ENCODE measurements around the gene ADAMTS20.
"Not testable (repeated sequence)": the region's sequence is repeated elsewhere in the genome, so short reads cannot be mapped to it uniquely, and the experiment has no call there.

The ADAMTS20 gene

DNA sequence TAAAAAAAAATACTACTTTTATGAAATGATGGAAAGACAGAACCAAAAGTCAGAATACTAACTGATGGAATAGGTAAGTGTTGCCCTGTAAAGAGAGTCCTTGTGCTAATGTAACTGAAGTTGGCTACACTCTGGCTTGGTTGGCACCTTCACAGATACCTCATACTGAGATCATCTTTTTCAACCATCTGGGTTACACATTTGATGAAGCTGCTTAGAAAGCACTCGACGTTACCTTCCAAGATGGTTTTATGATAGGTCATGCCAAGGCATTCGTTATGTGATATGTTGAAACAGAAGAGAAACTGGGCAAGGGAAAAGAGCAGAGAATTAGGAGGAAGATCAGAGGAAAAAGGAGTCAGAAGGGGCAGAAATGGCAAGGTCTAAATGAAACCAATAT lies 203.8 kb downstream of the ADAMTS20 start:
- no peaks in the 10 kb centered on the region for H3K79me2 ChIP-seq (ENCODE audit: control insufficient read depth, insufficient read depth, low read length, poor library complexity)
- no peak overlapping the region for H3K14ac ChIP-seq (ENCODE audit: low read length)
- H3K4me3 ChIP-seq (ENCODE audit: low read depth, low read length) = no peak overlapping the region
- DNase-seq = no peak
- no peaks in the 10 kb centered on the region for H3K79me1 ChIP-seq (ENCODE audit: low read length)
- H3K23ac ChIP-seq (ENCODE audit: low read length) = no peak overlapping the region
- H3K27ac ChIP-seq (ENCODE audit: low read depth, low read length) = no peak overlapping the region
- H3K27me3 ChIP-seq (ENCODE audit: insufficient read depth, low read length) = no peaks in the 10 kb centered on the region
- no peak overlapping the region for H2AK5ac ChIP-seq (ENCODE audit: low read length)
- no peak overlapping the region for H4K8ac ChIP-seq (ENCODE audit: low read depth, low read length)
- H2BK5ac ChIP-seq (ENCODE audit: low read depth, low read length, poor library complexity) = no peak overlapping the region
- H3K4me1 ChIP-seq (ENCODE audit: control insufficient read depth in 1 of 2, insufficient read depth in 2 of 2, low read length in 2 of 2) = no peaks in the 10 kb centered on the region
- H3K18ac ChIP-seq (ENCODE audit: low read length) = no peak overlapping the region
- no CpG with 5 or more reads among the region's 3 CpGs for WGBS (ENCODE audit: extremely low coverage, insufficient coverage, insufficient read length)
- H3K9me3 ChIP-seq (ENCODE audit: insufficient read depth, low read depth, low read length) = peaks cover 6% of the 10 kb centered on the region
- H3K36me3 ChIP-seq (ENCODE audit: control insufficient read depth in 1 of 2, insufficient read depth in 2 of 2, low read length in 2 of 2) = no peaks in the 10 kb centered on the region
- H4K12ac ChIP-seq (ENCODE audit: low read depth, low read length) = no peak overlapping the region
- no peak overlapping the region for H3K4me2 ChIP-seq (ENCODE audit: low read length)
- no peak overlapping the region for H3K4ac ChIP-seq (ENCODE audit: low read depth, low read length)
- no peak overlapping the region for H2AFZ ChIP-seq (ENCODE audit: insufficient read depth, low read length, poor library complexity)
- H2BK120ac ChIP-seq (ENCODE audit: insufficient read depth, low read length, poor library complexity) = no peak overlapping the region
- H2BK12ac ChIP-seq (ENCODE audit: low read length) = no peak overlapping the region
- no peak overlapping the region for H4K91ac ChIP-seq (ENCODE audit: low read depth, low read length)
- no peak overlapping the region for H3K9ac ChIP-seq (ENCODE audit: low read length)

DNA sequence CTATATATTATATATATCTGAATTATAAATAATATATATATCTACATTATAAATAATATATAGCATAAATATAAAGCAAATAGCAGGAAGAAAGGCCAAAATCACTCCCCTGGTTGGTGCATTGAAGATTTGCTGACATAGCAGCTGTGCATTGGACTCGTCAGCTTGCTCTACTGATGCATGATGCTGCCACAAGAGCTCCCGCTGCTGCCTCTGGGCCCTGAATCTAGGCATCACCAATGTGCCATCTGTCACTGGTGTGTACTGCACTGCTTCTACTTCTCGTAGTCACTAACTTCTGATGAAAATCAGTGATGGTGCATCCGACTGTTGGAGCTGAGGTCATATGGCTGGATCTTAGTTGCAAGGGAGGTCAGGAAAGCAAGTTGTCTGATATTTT lies 205.0 kb downstream of the ADAMTS20 start:
- H4K12ac ChIP-seq (ENCODE audit: low read depth, low read length) = no peak overlapping the region
- H3K9ac ChIP-seq (ENCODE audit: low read length) = peak overlapping the region; percentile 43
- H3K23ac ChIP-seq (ENCODE audit: low read length) = peak overlapping the region; percentile 17
- no peak overlapping the region for H3K18ac ChIP-seq (ENCODE audit: low read length)
- H2AK5ac ChIP-seq (ENCODE audit: low read length) = no peak overlapping the region
- H4K8ac ChIP-seq (ENCODE audit: low read depth, low read length) = no peak overlapping the region
- H2BK12ac ChIP-seq (ENCODE audit: low read length) = no peak overlapping the region
- H3K27me3 ChIP-seq (ENCODE audit: insufficient read depth, low read length) = no peaks in the 10 kb centered on the region
- no peaks in the 10 kb centered on the region for H3K4me1 ChIP-seq (ENCODE audit: control insufficient read depth in 1 of 2, insufficient read depth in 2 of 2, low read length in 2 of 2)
- no peak overlapping the region for H3K4ac ChIP-seq (ENCODE audit: low read depth, low read length)
- no peaks in the 10 kb centered on the region for H3K79me1 ChIP-seq (ENCODE audit: low read length)
- WGBS (ENCODE audit: extremely low coverage, insufficient coverage, insufficient read length) = no CpG with 5 or more reads among the region's 4 CpGs
- no peak overlapping the region for H2BK120ac ChIP-seq (ENCODE audit: insufficient read depth, low read length, poor library complexity)
- no peak overlapping the region for H3K4me2 ChIP-seq (ENCODE audit: low read length)
- no peak overlapping the region for H3K4me3 ChIP-seq (ENCODE audit: low read depth, low read length)
- no peak for DNase-seq
- no peak overlapping the region for H2BK5ac ChIP-seq (ENCODE audit: low read depth, low read length, poor library complexity)
- no peaks in the 10 kb centered on the region for H3K79me2 ChIP-seq (ENCODE audit: control insufficient read depth, insufficient read depth, low read length, poor library complexity)
- no peak overlapping the region for H3K27ac ChIP-seq (ENCODE audit: low read depth, low read length)
- no peak overlapping the region for H3K14ac ChIP-seq (ENCODE audit: low read length)
- H3K36me3 ChIP-seq (ENCODE audit: control insufficient read depth in 1 of 2, insufficient read depth in 2 of 2, low read length in 2 of 2) = no peaks in the 10 kb centered on the region
- H4K91ac ChIP-seq (ENCODE audit: low read depth, low read length) = no peak overlapping the region
- H3K9me3 ChIP-seq (ENCODE audit: insufficient read depth, low read depth, low read length) = peaks cover 6% of the 10 kb centered on the region
- H2AFZ ChIP-seq (ENCODE audit: insufficient read depth, low read length, poor library complexity) = no peak overlapping the region

DNA sequence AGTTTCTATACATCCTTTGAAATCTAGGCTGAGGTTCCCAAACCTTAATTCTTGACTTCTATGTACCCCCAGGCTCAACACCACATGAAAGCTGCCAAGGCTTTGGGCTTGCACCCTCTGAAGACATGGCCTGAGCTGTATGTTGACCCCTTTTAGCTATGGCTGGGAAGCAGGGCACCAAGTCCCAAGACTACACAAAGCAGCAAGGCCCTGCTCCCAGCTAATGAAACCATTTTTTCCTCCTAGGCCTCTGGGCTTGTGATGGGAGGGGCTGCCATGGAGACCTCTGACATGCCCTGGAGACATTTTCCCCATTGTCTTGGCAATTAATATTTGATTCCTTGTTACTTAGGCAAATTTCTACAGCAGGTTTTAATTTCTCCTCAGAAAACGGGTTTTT lies 207.0 kb downstream of the ADAMTS20 start:
- Histone ChIP-seq H3K4me2 (ENCODE audit: low read length) (no peak overlapping the region), H3K14ac (ENCODE audit: low read length) (no peak overlapping the region), H2BK120ac (ENCODE audit: insufficient read depth, low read length, poor library complexity) (no peak overlapping the region), H2AFZ (ENCODE audit: insufficient read depth, low read length, poor library complexity) (no peak overlapping the region), H3K4me1 (ENCODE audit: control insufficient read depth in 1 of 2, insufficient read depth in 2 of 2, low read length in 2 of 2) (no peaks in the 10 kb centered on the region), H3K27ac (ENCODE audit: low read depth, low read length) (no peak overlapping the region), H3K9me3 (ENCODE audit: insufficient read depth, low read depth, low read length) (peaks cover 6% of the 10 kb centered on the region), H2AK5ac (ENCODE audit: low read length) (no peak overlapping the region), H4K8ac (ENCODE audit: low read depth, low read length) (no peak overlapping the region), H2BK12ac (ENCODE audit: low read length) (no peak overlapping the region), H3K4me3 (ENCODE audit: low read depth, low read length) (no peak overlapping the region), H3K27me3 (ENCODE audit: insufficient read depth, low read length) (no peaks in the 10 kb centered on the region), H3K18ac (ENCODE audit: low read length) (no peak overlapping the region), H3K23ac (ENCODE audit: low read length) (no peak overlapping the region), H3K36me3 (ENCODE audit: control insufficient read depth in 1 of 2, insufficient read depth in 2 of 2, low read length in 2 of 2) (no peaks in the 10 kb centered on the region), H2BK5ac (ENCODE audit: low read depth, low read length, poor library complexity) (no peak overlapping the region), H3K79me2 (ENCODE audit: control insufficient read depth, insufficient read depth, low read length, poor library complexity) (no peaks in the 10 kb centered on the region), H3K79me1 (ENCODE audit: low read length) (no peaks in the 10 kb centered on the region), H4K12ac (ENCODE audit: low read depth, low read length) (no peak overlapping the region), H4K91ac (ENCODE audit: low read depth, low read length) (no peak overlapping the region), H3K4ac (ENCODE audit: low read depth, low read length) (no peak overlapping the region), H3K9ac (ENCODE audit: low read length) (no peak overlapping the region)
- WGBS (ENCODE audit: extremely low coverage, insufficient coverage, insufficient read length) = no CpG with 5 or more reads among the region's 1 CpG
- DNase-seq = no peak

DNA sequence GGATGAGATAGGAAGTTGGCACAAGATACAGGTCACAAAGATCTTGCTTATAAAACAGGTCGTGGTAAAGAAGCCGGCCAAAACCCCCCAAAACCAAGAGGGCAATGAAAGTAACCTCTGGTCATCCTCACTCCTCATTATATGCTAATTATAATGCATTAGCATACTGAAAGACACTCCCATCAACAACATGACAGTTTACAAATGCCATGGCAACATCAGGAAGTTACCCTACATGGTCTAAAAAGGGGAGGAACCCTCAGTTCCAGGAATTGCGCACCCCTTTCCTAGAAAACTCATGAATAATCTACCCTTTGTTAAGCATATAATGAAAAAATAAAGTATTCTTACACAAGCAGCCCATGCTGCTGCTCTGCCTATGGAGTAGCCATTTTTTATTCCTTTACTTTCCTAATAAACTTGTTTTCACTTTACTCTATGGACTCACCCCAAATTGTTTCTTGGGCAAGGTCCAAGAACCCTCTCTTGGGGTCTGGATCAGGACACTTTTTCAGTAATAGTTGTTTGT lies 210.2 kb downstream of the ADAMTS20 start:
- H3K79me1 ChIP-seq (ENCODE audit: low read length); H3K36me3 ChIP-seq (ENCODE audit: control insufficient read depth in 1 of 2, insufficient read depth in 2 of 2, low read length in 2 of 2); H3K4me2 ChIP-seq (ENCODE audit: low read length); H3K27ac ChIP-seq (ENCODE audit: low read depth, low read length); H3K79me2 ChIP-seq (ENCODE audit: control insufficient read depth, insufficient read depth, low read length, poor library complexity); H2BK5ac ChIP-seq (ENCODE audit: low read depth, low read length, poor library complexity); H3K14ac ChIP-seq (ENCODE audit: low read length); H3K23ac ChIP-seq (ENCODE audit: low read length); H3K4me3 ChIP-seq (ENCODE audit: low read depth, low read length); H4K12ac ChIP-seq (ENCODE audit: low read depth, low read length); H3K9ac ChIP-seq (ENCODE audit: low read length); H3K18ac ChIP-seq (ENCODE audit: low read length); H4K91ac ChIP-seq (ENCODE audit: low read depth, low read length); H2BK120ac ChIP-seq (ENCODE audit: insufficient read depth, low read length, poor library complexity); H4K8ac ChIP-seq (ENCODE audit: low read depth, low read length); H2AK5ac ChIP-seq (ENCODE audit: low read length); H3K4ac ChIP-seq (ENCODE audit: low read depth, low read length); H3K4me1 ChIP-seq (ENCODE audit: control insufficient read depth in 1 of 2, insufficient read depth in 2 of 2, low read length in 2 of 2); H2AFZ ChIP-seq (ENCODE audit: insufficient read depth, low read length, poor library complexity); H3K27me3 ChIP-seq (ENCODE audit: insufficient read depth, low read length); H2BK12ac ChIP-seq (ENCODE audit: low read length); DNase-seq; H3K9me3 ChIP-seq (ENCODE audit: insufficient read depth, low read depth, low read length): not testable (repeated sequence)
- WGBS (ENCODE audit: extremely low coverage, insufficient coverage, insufficient read length) = no CpG with 5 or more reads among the region's 3 CpGs

Data from trophoblast cell (in vitro differentiated cells and primary cell).